Pulmonary artery endothelial cell (primary cell): ENCODE results near the gene TNNC2. TPM values are rescaled to one million over a fixed set of nuclear protein-coding genes. Genes with fewer than 3 reads are reported as not detected.
"Not testable (repeated sequence)": the region's sequence is repeated elsewhere in the genome, so short reads cannot be mapped to it uniquely, and the experiment has no call there.

Source experiments
- DNase-seq: peaks from one replicate; pipeline ENCODE4 v3.0.0-alpha.2; 2011; ENCODE audit warnings: low read depth, low spot score
- total RNA-seq: library from RNA; depleted of rRNA; stranded (reverse); fragments of >200 nt; gene quantifications from 2 replicates; pipeline ENCODE4 v1.2.3, GENCODE V29; 2014

The TNNC2 gene
- total RNA-seq, 1 donor from 2014 or later: not detected

- DNase-seq: no peak
Measured at GRCh38 chr20:45848969-45849582, 22.0 kb upstream of the TNNC2 start.

GRCh38 chr20:45848421-45848820 lies 21.3 kb upstream of the TNNC2 start:
- no peak for DNase-seq

- no peak for DNase-seq
Measured at GRCh38 chr20:45845452-45845851, 18.3 kb upstream of the TNNC2 start.

- no peak for DNase-seq
Measured at GRCh38 chr20:45843506-45843905, 16.4 kb upstream of the TNNC2 start.

- DNase-seq: no peak
Measured at GRCh38 chr20:45842169-45842812, 15.2 kb upstream of the TNNC2 start.

GRCh38 chr20:45841407-45842129 lies 14.5 kb upstream of the TNNC2 start:
- DNase-seq: no peak

GRCh38 chr20:45840700-45841198 lies 13.6 kb upstream of the TNNC2 start:
- no peak for DNase-seq

GRCh38 chr20:45836841-45837240 lies 9.7 kb upstream of the TNNC2 start:
- DNase-seq: peak; percentile 40

GRCh38 chr20:45835825-45836224 lies 8.7 kb upstream of the TNNC2 start:
- no peak for DNase-seq

GRCh38 chr20:45835329-45835765 lies 8.2 kb upstream of the TNNC2 start:
- DNase-seq: no peak

GRCh38 chr20:45834797-45835161 lies 7.7 kb upstream of the TNNC2 start:
- no peak for DNase-seq

- DNase-seq: no peak
Measured at GRCh38 chr20:45833883-45834796, 7.0 kb upstream of the TNNC2 start.

- peak; percentile 57 for DNase-seq
Measured at GRCh38 chr20:45833030-45833882, 6.1 kb upstream of the TNNC2 start, which contains the start of gene SNX21. Gene SNX21 (plus strand): TSS chr20:45833799. CDS start chr20:45833920, 121 bp downstream.

GRCh38 chr20:45832619-45833018 lies 5.5 kb upstream of the TNNC2 start:
- DNase-seq: no peak

- DNase-seq: not testable (repeated sequence)
Measured at GRCh38 chr20:45829673-45830106, 2.6 kb upstream of the TNNC2 start.

GRCh38 chr20:45828589-45828988 lies 1.5 kb upstream of the TNNC2 start:
- DNase-seq: no peak

GRCh38 chr20:45827712-45828111 lies 600 bp upstream of the TNNC2 start:
- DNase-seq: no peak

GRCh38 chr20:45826381-45827019 lies 612 bp downstream of the TNNC2 start:
- DNase-seq: no peak

- DNase-seq: no peak
Measured at GRCh38 chr20:45823949-45824835, 2.9 kb downstream of the TNNC2 start.
